Thymus (tissue), 2 donors: Measurements from ENCODE around the gene OR13G1. TPM values are rescaled to one million over a fixed set of nuclear protein-coding genes. Genes with fewer than 3 reads are reported as not detected.

Source experiments
- polyA plus RNA-seq: library from polyadenylated mRNA; stranded (reverse); fragments of 200-250 nt; gene quantifications from one replicate; pipeline ENCODE4 v1.2.3, GENCODE V29; 2013
- total RNA-seq: library from RNA; stranded (reverse); fragments of 120-200 nt; gene quantifications from one replicate; pipeline ENCODE4 v1.2.4, GENCODE V29; 2013
- donor health status: healthy.

Gene OR13G1
- total and polyA plus RNA-seq, 2 donors = not detected

Other genes starting within 250 kb of the OR13G1 start
- not detected for gene OR2B11, start 221.6 kb downstream of the OR13G1 start, total RNA-seq
- gene OR2B11, start 221.6 kb downstream of the OR13G1 start, polyA plus RNA-seq = 0.02 TPM
- 0.05 TPM for gene OR2C3, start 143.3 kb downstream of the OR13G1 start, total RNA-seq
- 0.02 TPM for gene OR2C3, start 143.3 kb downstream of the OR13G1 start, polyA plus RNA-seq
- gene GCSAML, start 130.6 kb downstream of the OR13G1 start, total RNA-seq = 0.42 TPM
- 0.48 TPM for gene GCSAML, start 130.6 kb downstream of the OR13G1 start, polyA plus RNA-seq
- not detected for gene OR2G2, start 91.4 kb downstream of the OR13G1 start, total RNA-seq
- gene OR2G2, start 91.4 kb downstream of the OR13G1 start, polyA plus RNA-seq = 0.05 TPM
- not detected for gene OR2G3, start 74.2 kb downstream of the OR13G1 start, total RNA-seq
- gene OR2G3, start 74.2 kb downstream of the OR13G1 start, polyA plus RNA-seq = not detected
- not detected for gene OR6F1, start 36.9 kb upstream of the OR13G1 start, total RNA-seq
- not detected for gene OR6F1, start 36.9 kb upstream of the OR13G1 start, polyA plus RNA-seq
- not detected for gene OR14K1, start 58.9 kb upstream of the OR13G1 start, total RNA-seq
- gene OR14K1, start 58.9 kb upstream of the OR13G1 start, polyA plus RNA-seq = not detected
- gene OR14A2, start 68.4 kb upstream of the OR13G1 start, total RNA-seq = not detected
- gene OR14A2, start 68.4 kb upstream of the OR13G1 start, polyA plus RNA-seq = not detected
- gene OR1C1, start 80.8 kb upstream of the OR13G1 start, total RNA-seq = not detected
- not detected for gene OR1C1, start 80.8 kb upstream of the OR13G1 start, polyA plus RNA-seq
- not detected for gene OR14A16, start 144.4 kb upstream of the OR13G1 start, total RNA-seq
- gene OR14A16, start 144.4 kb upstream of the OR13G1 start, polyA plus RNA-seq = not detected
- not detected for gene OR11L1, start 162.2 kb upstream of the OR13G1 start, total RNA-seq
- gene OR11L1, start 162.2 kb upstream of the OR13G1 start, polyA plus RNA-seq = not detected
- gene TRIM58, start 177.4 kb upstream of the OR13G1 start, total RNA-seq = 0.66 TPM
- 0.14 TPM for gene TRIM58, start 177.4 kb upstream of the OR13G1 start, polyA plus RNA-seq
- gene OR2W3, start 215.8 kb upstream of the OR13G1 start, total RNA-seq = 0.09 TPM
- gene OR2W3, start 215.8 kb upstream of the OR13G1 start, polyA plus RNA-seq = 0.09 TPM
- not detected for gene OR2T8, start 240.5 kb upstream of the OR13G1 start, total RNA-seq
- 0.02 TPM for gene OR2T8, start 240.5 kb upstream of the OR13G1 start, polyA plus RNA-seq
- gene OR2AJ1, start 245.2 kb upstream of the OR13G1 start, total RNA-seq = not detected
- not detected for gene OR2AJ1, start 245.2 kb upstream of the OR13G1 start, polyA plus RNA-seq